ENCODE results near the gene KCNJ18. TPM values are rescaled to one million over a fixed set of nuclear protein-coding genes. Genes with fewer than 3 reads are reported as not detected.
A peak's percentile ranks its signal among the peaks of the same experiment; 100 is the strongest.
"Not testable (repeated sequence)": the region's sequence is repeated elsewhere in the genome, so short reads cannot be mapped to it uniquely, and the experiment has no call there.

KCNJ18 gene
- total RNA-seq, 3 donors from 2014 or later: not detected

GRCh38 chr17:21687136-21687953 is 5.0 kb upstream of the KCNJ18 start:
- H3K36me3 ChIP-seq (ENCODE audit: low read depth): no peaks in the 10 kb centered on the region
- intact Hi-C loops (cut with DNase I, micrococcal nuclease): no loop called here
- peak; percentile 16 for ATAC-seq
- no peak for DNase-seq
- no peaks in the 10 kb centered on the region for H3K9me3 ChIP-seq
- H3K4me1 ChIP-seq (ENCODE audit: low read depth): no peaks in the 10 kb centered on the region
- no peak overlapping the region for H3K4me3 ChIP-seq
- no peak for TF ChIP-seq CTCF (IDR thresholded peaks at IDR 0.05)

- Histone ChIP-seq H3K36me3 (ENCODE audit: low read depth) (no peaks in the 10 kb centered on the region), H3K4me3 (no peak overlapping the region), H3K9me3 (no peaks in the 10 kb centered on the region), H3K4me1 (ENCODE audit: low read depth) (no peaks in the 10 kb centered on the region)
- ATAC-seq (no peak), DNase-seq (no peak)
- TF ChIP-seq CTCF (IDR thresholded peaks at IDR 0.05): no peak
- intact Hi-C loops (cut with DNase I, micrococcal nuclease): no loop called here
Observed at GRCh38 chr17:21688293-21688949, 3.9 kb upstream of the KCNJ18 start.

GRCh38 chr17:21689604-21690003 is 2.7 kb upstream of the KCNJ18 start:
- no peak for TF ChIP-seq CTCF (IDR thresholded peaks at IDR 0.05)

GRCh38 chr17:21690811-21691210 is 1.5 kb upstream of the KCNJ18 start:
- ATAC-seq; DNase-seq; H3K4me3 ChIP-seq; H3K9me3 ChIP-seq; H3K36me3 ChIP-seq (ENCODE audit: low read depth); intact Hi-C loops (cut with DNase I, micrococcal nuclease); H3K4me1 ChIP-seq (ENCODE audit: low read depth): not testable (repeated sequence)

More at GRCh38 chr17:21689604-21690003, 2.7 kb upstream of the KCNJ18 start:
- Histone ChIP-seq H3K4me3 (no peak overlapping the region), H3K9me3 (no peaks in the 10 kb centered on the region), H3K36me3 (ENCODE audit: low read depth) (no peaks in the 10 kb centered on the region), H3K4me1 (ENCODE audit: low read depth) (no peaks in the 10 kb centered on the region)
- intact Hi-C loops (cut with DNase I, micrococcal nuclease): no loop called here
- peak in 1 of 3 donors; percentile 12 for DNase-seq
- peak; percentile 5 for ATAC-seq

GRCh38 chr17:21691481-21691880 is 842 bp upstream of the KCNJ18 start:
- H3K4me3 ChIP-seq; DNase-seq; intact Hi-C loops (cut with DNase I, micrococcal nuclease); H3K4me1 ChIP-seq (ENCODE audit: low read depth); ATAC-seq; H3K36me3 ChIP-seq (ENCODE audit: low read depth); H3K9me3 ChIP-seq: not testable (repeated sequence)

- H3K9me3 ChIP-seq; intact Hi-C loops (cut with DNase I, micrococcal nuclease); H3K4me3 ChIP-seq; ATAC-seq; H3K4me1 ChIP-seq (ENCODE audit: low read depth); DNase-seq; H3K36me3 ChIP-seq (ENCODE audit: low read depth): not testable (repeated sequence)
Observed at GRCh38 chr17:21692704-21693065, 362 bp downstream of the KCNJ18 start.

GRCh38 chr17:21693391-21693796 is 1.1 kb downstream of the KCNJ18 start:
- not testable (repeated sequence) for H3K4me1 ChIP-seq (ENCODE audit: low read depth)

GRCh38 chr17:21693937-21694336 is 1.6 kb downstream of the KCNJ18 start:
- H3K9me3 ChIP-seq; intact Hi-C loops (cut with DNase I, micrococcal nuclease); H3K4me1 ChIP-seq (ENCODE audit: low read depth); H3K4me3 ChIP-seq; H3K36me3 ChIP-seq (ENCODE audit: low read depth); DNase-seq; ATAC-seq: not testable (repeated sequence)

More at GRCh38 chr17:21693391-21693796, 1.1 kb downstream of the KCNJ18 start:
- intact Hi-C loops (cut with DNase I, micrococcal nuclease); H3K9me3 ChIP-seq; ATAC-seq; H3K36me3 ChIP-seq (ENCODE audit: low read depth); H3K4me3 ChIP-seq; DNase-seq: not testable (repeated sequence)

- ATAC-seq; intact Hi-C loops (cut with DNase I, micrococcal nuclease); DNase-seq; H3K4me3 ChIP-seq; H3K36me3 ChIP-seq (ENCODE audit: low read depth); H3K9me3 ChIP-seq; H3K4me1 ChIP-seq (ENCODE audit: low read depth): not testable (repeated sequence)
Observed at GRCh38 chr17:21696227-21696626, 3.9 kb downstream of the KCNJ18 start.

GRCh38 chr17:21696842-21697507 is 4.7 kb downstream of the KCNJ18 start:
- H3K4me1 ChIP-seq (ENCODE audit: low read depth); DNase-seq; H3K36me3 ChIP-seq (ENCODE audit: low read depth); intact Hi-C loops (cut with DNase I, micrococcal nuclease); H3K9me3 ChIP-seq; H3K4me3 ChIP-seq: not testable (repeated sequence)
- peak; percentile 52 for ATAC-seq

- intact Hi-C loops (cut with DNase I, micrococcal nuclease); H3K4me1 ChIP-seq (ENCODE audit: low read depth); H3K9me3 ChIP-seq; H3K36me3 ChIP-seq (ENCODE audit: low read depth); ATAC-seq; DNase-seq; H3K4me3 ChIP-seq: not testable (repeated sequence)
Observed at GRCh38 chr17:21697508-21697860, 5.2 kb downstream of the KCNJ18 start.

All from mucosa of descending colon (tissue), 3 donors.